Neuronal stem cell (in vitro differentiated cells): Measurements from ENCODE around the gene PTPN23.

Experiments
- DNase-seq: peaks from one replicate; pipeline ENCODE4 v3.0.0-alpha.2; 2013; ENCODE audit warnings: low spot score
- H2AFZ ChIP-seq: one replicate; pipeline ENCODE4 v1.6.1; 2013; ENCODE audit warnings: mild to moderate bottlenecking, low read length, inconsistent platforms
- H2AK5ac ChIP-seq: 2 replicates; pipeline ENCODE4 v1.6.1; 2013; ENCODE audit warnings: low read depth, mild to moderate bottlenecking, inconsistent platforms, low read length, moderate library complexity, mixed read lengths
- H2BK120ac ChIP-seq: 2 replicates; pipeline ENCODE4 v1.6.1; 2013; ENCODE audit warnings: low read depth, mild to moderate bottlenecking, inconsistent platforms, low read length, moderate library complexity, mixed read lengths
- H2BK12ac ChIP-seq: one replicate; pipeline ENCODE4 v1.6.1; 2013; ENCODE audit warnings: low read length, inconsistent platforms
- H2BK15ac ChIP-seq: 2 replicates; pipeline ENCODE4 v1.6.1; 2013; ENCODE audit warnings: mild to moderate bottlenecking, low read length, inconsistent platforms, mixed read lengths
- H2BK5ac ChIP-seq: one replicate; pipeline ENCODE4 v1.6.1; 2013; ENCODE audit warnings: inconsistent platforms, mild to moderate bottlenecking, low read length, moderate library complexity
- H3K14ac ChIP-seq: one replicate; pipeline ENCODE4 v1.6.1; 2013; ENCODE audit warnings: low read length, inconsistent platforms
- H3K18ac ChIP-seq: 2 replicates; pipeline ENCODE4 v1.6.1; 2013; ENCODE audit warnings: low read length, inconsistent platforms
- H3K23ac ChIP-seq: 2 replicates; pipeline ENCODE4 v1.6.1; 2013; ENCODE audit warnings: low read depth, mild to moderate bottlenecking, mixed read lengths, low read length, inconsistent platforms; ENCODE audit not compliant: poor library complexity
- H3K27ac ChIP-seq: replicated peaks from 3 replicates; pipeline ENCODE4 v1.5.1; 2013; ENCODE audit warnings: low read length, inconsistent platforms
- H3K27me3 ChIP-seq, 3 experiments: 2 replicates each; pipeline ENCODE4 v1.6.1; 2013; ENCODE audit warnings: low read length in 3 of 3, mild to moderate bottlenecking in 2 of 3, inconsistent platforms in 1 of 3, low read depth in 1 of 3, mixed read lengths in 1 of 3, moderate library complexity in 1 of 3; ENCODE audit not compliant: control insufficient read depth in 3 of 3, insufficient read depth in 3 of 3
- H3K36me3 ChIP-seq, 2 donors: replicated peaks in 1 of 2; 2 replicates each; pipeline ENCODE4 v1.6.1; 2013; ENCODE audit warnings: low read length in 2 of 2; ENCODE audit not compliant: control insufficient read depth in 2 of 2, insufficient read depth in 2 of 2
- H3K4ac ChIP-seq: 2 replicates; pipeline ENCODE4 v1.6.1; 2013; ENCODE audit warnings: inconsistent platforms, mild to moderate bottlenecking, low read length, moderate library complexity
- H3K4me1 ChIP-seq, 2 donors: 1 replicate in 1 of 2; 2 replicates in 1 of 2; pipeline ENCODE4 v1.6.1; 2013; ENCODE audit warnings: low read length in 2 of 2, low read depth in 1 of 2; ENCODE audit not compliant: control insufficient read depth in 2 of 2, insufficient read depth in 1 of 2
- H3K4me2 ChIP-seq: one replicate; pipeline ENCODE4 v1.6.1; 2013; ENCODE audit warnings: mild to moderate bottlenecking, low read length, inconsistent platforms; ENCODE audit not compliant: insufficient read depth, poor library complexity, severe bottlenecking
- H3K4me3 ChIP-seq, 2 donors: 2 replicates each; pipeline ENCODE4 v1.5.1; 2013; ENCODE audit warnings: low read length in 2 of 2, mild to moderate bottlenecking in 2 of 2, inconsistent platforms in 1 of 2, moderate library complexity in 1 of 2
- H3K79me1 ChIP-seq: one replicate; pipeline ENCODE4 v1.6.1; 2013; ENCODE audit warnings: low read depth, mild to moderate bottlenecking, inconsistent platforms, low read length, moderate library complexity
- H3K9ac ChIP-seq: one replicate; pipeline ENCODE4 v1.6.1; 2013; ENCODE audit warnings: mild to moderate bottlenecking, low read depth, low read length, inconsistent platforms; ENCODE audit not compliant: poor library complexity
- H3K9me3 ChIP-seq, 2 donors: replicated peaks in 1 of 2; 2 replicates each; pipeline versions ENCODE3 to v1.6.1; 2013; ENCODE audit warnings: low read length in 2 of 2, mild to moderate bottlenecking in 2 of 2, inconsistent platforms in 1 of 2, low read depth in 1 of 2, mixed read lengths in 1 of 2, moderate library complexity in 1 of 2; ENCODE audit not compliant: control insufficient read depth in 2 of 2, insufficient read depth in 1 of 2
- H4K8ac ChIP-seq: one replicate; pipeline ENCODE4 v1.6.1; 2013; ENCODE audit warnings: low read depth, mild to moderate bottlenecking, inconsistent platforms, low read length, moderate library complexity
- H4K91ac ChIP-seq: one replicate; pipeline ENCODE4 v1.6.1; 2013; ENCODE audit warnings: low read length, low read depth, mild to moderate bottlenecking, inconsistent platforms; ENCODE audit not compliant: poor library complexity
- WGBS, 2 donors: extraction: QIAGEN DNeasy Blood & Tissue Kit; methylation state at CpG; one replicate each; pipeline ENCODE4 v1.1.7; 2013; ENCODE audit warnings: missing lambda C conversion rate in 2 of 2, mixed read lengths in 1 of 2; ENCODE audit not compliant: insufficient read length in 2 of 2, insufficient replicate concordance in 1 of 2; ENCODE audit errors: extremely low coverage in 2 of 2; 5-methylcytosine and 5-hydroxymethylcytosine counted together

Gene PTPN23

GRCh38 chr3:47434849-47435248 is 54.0 kb downstream of the PTPN23 start:
- Histone ChIP-seq H3K4ac (no peak overlapping the region), H3K9me3 (peaks cover 0 to 13% of the 10 kb centered on the region in 2 donors), H2BK120ac (no peak overlapping the region), H4K8ac (no peak overlapping the region), H2BK5ac (no peak overlapping the region), H3K4me2 (no peak overlapping the region), H2BK12ac (no peak overlapping the region), H3K23ac (no peak overlapping the region), H3K79me1 (no peaks in the 10 kb centered on the region), H3K14ac (no peak overlapping the region), H3K18ac (no peak overlapping the region), H2BK15ac (no peak overlapping the region), H3K9ac (no peak overlapping the region), H3K36me3 (peaks cover 23 to 64% of the 10 kb centered on the region in 2 donors), H2AFZ (no peak overlapping the region), H3K4me1 (peaks cover 5 to 13% of the 10 kb centered on the region in 2 donors), H3K27me3 (no peaks in the 10 kb centered on the region), H4K91ac (no peak overlapping the region), H2AK5ac (no peak overlapping the region), H3K4me3 (no peak overlapping the region), H3K27ac (no peak overlapping the region)
- WGBS, 2 donors: no CpG with 5 or more reads among the region's 4 CpGs
- no peak for DNase-seq

DNA sequence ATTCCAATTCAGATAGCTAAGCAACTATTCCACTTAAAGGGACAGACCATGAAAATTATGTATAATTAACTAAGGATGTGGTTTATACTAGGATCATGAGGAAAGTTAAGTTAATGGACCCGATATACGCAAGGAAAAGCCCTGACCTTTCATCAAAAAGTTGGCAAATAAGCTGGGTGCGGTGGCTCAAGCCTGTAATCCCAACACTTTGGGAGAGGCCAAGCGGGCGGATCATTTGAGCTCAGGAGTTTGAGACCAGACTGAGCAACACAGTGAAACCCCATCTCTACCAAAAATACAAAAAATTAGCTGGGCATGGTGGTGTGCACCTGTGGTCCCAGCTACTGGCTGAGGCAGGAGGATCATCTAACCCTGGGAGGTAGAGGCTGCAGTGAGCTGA is 55.4 kb downstream of the PTPN23 start:
- WGBS, 2 donors: no CpG with 5 or more reads among the region's 5 CpGs
- Histone ChIP-seq H3K23ac (no peak overlapping the region), H2BK15ac (no peak overlapping the region)

GRCh38 chr3:47440131-47440530 is 59.3 kb downstream of the PTPN23 start:
- Histone ChIP-seq H2BK120ac (no peak overlapping the region), H2AFZ (no peak overlapping the region), H4K8ac (no peak overlapping the region), H3K23ac (no peak overlapping the region), H3K4ac (no peak overlapping the region), H2AK5ac (no peak overlapping the region), H3K27me3 (no peaks in the 10 kb centered on the region), H2BK12ac (no peak overlapping the region), H2BK15ac (no peak overlapping the region), H2BK5ac (no peak overlapping the region), H3K4me3 (no peak overlapping the region), H3K27ac (no peak overlapping the region), H3K18ac (no peak overlapping the region), H3K14ac (no peak overlapping the region), H3K4me1 (peaks cover 0 to 2% of the 10 kb centered on the region in 2 donors), H4K91ac (no peak overlapping the region), H3K4me2 (no peak overlapping the region), H3K36me3 (peaks cover 7 to 54% of the 10 kb centered on the region in 2 donors), H3K9me3 (peaks cover 0 to 13% of the 10 kb centered on the region in 2 donors), H3K79me1 (peaks cover 2% of the 10 kb centered on the region), H3K9ac (no peak overlapping the region)
- no peak for DNase-seq

More for the DNA sequence above, 55.4 kb downstream of the PTPN23 start:
- Histone ChIP-seq H2BK5ac (no peak overlapping the region), H3K4me2 (no peak overlapping the region), H4K91ac (no peak overlapping the region), H4K8ac (no peak overlapping the region), H3K18ac (no peak overlapping the region), H3K14ac (no peak overlapping the region), H3K4me1 (peaks cover 0 to 3% of the 10 kb centered on the region in 2 donors), H3K36me3 (peaks cover 24 to 71% of the 10 kb centered on the region in 2 donors), H3K9me3 (peaks cover 0 to 13% of the 10 kb centered on the region in 2 donors), H3K27me3 (no peaks in the 10 kb centered on the region), H3K4me3 (no peak overlapping the region), H2BK120ac (no peak overlapping the region), H3K79me1 (no peaks in the 10 kb centered on the region), H3K4ac (no peak overlapping the region), H2AK5ac (no peak overlapping the region), H2BK12ac (no peak overlapping the region), H3K27ac (no peak overlapping the region), H3K9ac (no peak overlapping the region), H2AFZ (no peak overlapping the region)
- DNase-seq: no peak

- Histone ChIP-seq H2AFZ (no peak overlapping the region), H3K36me3 (peaks cover 7 to 54% of the 10 kb centered on the region in 2 donors), H3K27ac (no peak overlapping the region), H2AK5ac (no peak overlapping the region), H2BK15ac (no peak overlapping the region), H3K4me3 (no peak overlapping the region), H3K27me3 (no peaks in the 10 kb centered on the region), H2BK5ac (no peak overlapping the region), H4K8ac (no peak overlapping the region), H3K9ac (no peak overlapping the region), H3K9me3 (peaks cover 0 to 13% of the 10 kb centered on the region in 2 donors), H3K23ac (no peak overlapping the region), H4K91ac (no peak overlapping the region), H3K4me2 (no peak overlapping the region), H3K4me1 (peaks cover 0 to 2% of the 10 kb centered on the region in 2 donors), H3K14ac (no peak overlapping the region), H3K79me1 (peaks cover 8% of the 10 kb centered on the region), H2BK120ac (no peak overlapping the region), H3K4ac (no peak overlapping the region), H2BK12ac (no peak overlapping the region), H3K18ac (no peak overlapping the region)
- no peak for DNase-seq
- no CpG with 5 or more reads among the region's 4 CpGs for WGBS, 2 donors
These were observed 61.2 kb downstream of the PTPN23 start for GRCh38 chr3:47441796-47442551.
